ENCODE data around the gene LSM3. TPM values are rescaled to one million over a fixed set of nuclear protein-coding genes. Genes with fewer than 3 reads are reported as not detected.

Gene LSM3
- total and polyA plus RNA-seq, 11 donors, result 11.6 to 15.9 (median 13.7) TPM

DNA sequence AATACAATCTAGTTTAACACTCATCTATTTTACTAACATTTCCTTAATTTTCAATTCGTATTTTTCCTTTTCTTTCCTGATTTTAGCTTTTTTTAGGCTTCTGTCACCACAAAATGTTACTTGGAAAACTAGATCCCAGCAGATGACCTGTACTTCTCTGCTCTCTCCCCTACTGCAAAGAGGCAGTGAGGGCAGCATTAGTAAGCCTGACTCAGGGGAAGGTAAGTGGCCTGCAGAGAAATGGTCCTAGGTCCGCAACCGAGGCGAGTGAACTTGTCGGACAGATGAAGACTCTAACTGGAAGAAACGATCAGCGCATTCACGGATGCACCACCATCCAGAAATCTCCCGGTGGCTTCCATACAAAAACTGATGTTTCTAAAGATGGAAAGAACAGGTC, 33.4 kb upstream of the LSM3 start:
- Histone ChIP-seq H3K9me3 (no peaks in the 10 kb centered on the region), H3K4me3 (peak overlapping the region in 5 of 12 donors; percentile 26 to 40 (median 36)), H3K27me3 (no peaks in the 10 kb centered on the region), H3K4me1 (peaks cover 0 to 74% (median 36%) of the 10 kb centered on the region in 12 donors), H3K27ac (peak overlapping the region; percentile 34 to 91 (median 81)), H3K36me3 (peaks cover 0 to 76% (median 51%) of the 10 kb centered on the region in 9 donors)
- WGBS, 4 donors, result 86 to 92% (median 89%) methylated on average over 9 of the region's 9 CpGs
- no peak for TF ChIP-seq POLR2A (IDR thresholded peaks at IDR 0.05)
- TF ChIP-seq, protein P1, sequence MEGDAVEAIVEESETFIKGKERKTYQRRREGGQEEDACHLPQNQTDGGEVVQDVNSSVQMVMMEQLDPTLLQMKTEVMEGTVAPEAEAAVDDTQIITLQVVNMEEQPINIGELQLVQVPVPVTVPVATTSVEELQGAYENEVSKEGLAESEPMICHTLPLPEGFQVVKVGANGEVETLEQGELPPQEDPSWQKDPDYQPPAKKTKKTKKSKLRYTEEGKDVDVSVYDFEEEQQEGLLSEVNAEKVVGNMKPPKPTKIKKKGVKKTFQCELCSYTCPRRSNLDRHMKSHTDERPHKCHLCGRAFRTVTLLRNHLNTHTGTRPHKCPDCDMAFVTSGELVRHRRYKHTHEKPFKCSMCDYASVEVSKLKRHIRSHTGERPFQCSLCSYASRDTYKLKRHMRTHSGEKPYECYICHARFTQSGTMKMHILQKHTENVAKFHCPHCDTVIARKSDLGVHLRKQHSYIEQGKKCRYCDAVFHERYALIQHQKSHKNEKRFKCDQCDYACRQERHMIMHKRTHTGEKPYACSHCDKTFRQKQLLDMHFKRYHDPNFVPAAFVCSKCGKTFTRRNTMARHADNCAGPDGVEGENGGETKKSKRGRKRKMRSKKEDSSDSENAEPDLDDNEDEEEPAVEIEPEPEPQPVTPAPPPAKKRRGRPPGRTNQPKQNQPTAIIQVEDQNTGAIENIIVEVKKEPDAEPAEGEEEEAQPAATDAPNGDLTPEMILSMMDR (IDR thresholded peaks at IDR 0.05), result no peak
- no peak for ATAC-seq
- intact Hi-C loops (cut with DNase I), result loop anchor here in 2 of 10 donors (2.0 to 10.0 kb wide), 3 partner anchors 20 to 490 kb away; partner anchors contain the start of genes CHCHD4 (in 1 of the 2), LSM3 (in 1 of the 2), TMEM43 (in 1 of the 2) and XPC (in 1 of the 2)
- peak in 1 of 5 donors; percentile 15 for DNase-seq

DNA sequence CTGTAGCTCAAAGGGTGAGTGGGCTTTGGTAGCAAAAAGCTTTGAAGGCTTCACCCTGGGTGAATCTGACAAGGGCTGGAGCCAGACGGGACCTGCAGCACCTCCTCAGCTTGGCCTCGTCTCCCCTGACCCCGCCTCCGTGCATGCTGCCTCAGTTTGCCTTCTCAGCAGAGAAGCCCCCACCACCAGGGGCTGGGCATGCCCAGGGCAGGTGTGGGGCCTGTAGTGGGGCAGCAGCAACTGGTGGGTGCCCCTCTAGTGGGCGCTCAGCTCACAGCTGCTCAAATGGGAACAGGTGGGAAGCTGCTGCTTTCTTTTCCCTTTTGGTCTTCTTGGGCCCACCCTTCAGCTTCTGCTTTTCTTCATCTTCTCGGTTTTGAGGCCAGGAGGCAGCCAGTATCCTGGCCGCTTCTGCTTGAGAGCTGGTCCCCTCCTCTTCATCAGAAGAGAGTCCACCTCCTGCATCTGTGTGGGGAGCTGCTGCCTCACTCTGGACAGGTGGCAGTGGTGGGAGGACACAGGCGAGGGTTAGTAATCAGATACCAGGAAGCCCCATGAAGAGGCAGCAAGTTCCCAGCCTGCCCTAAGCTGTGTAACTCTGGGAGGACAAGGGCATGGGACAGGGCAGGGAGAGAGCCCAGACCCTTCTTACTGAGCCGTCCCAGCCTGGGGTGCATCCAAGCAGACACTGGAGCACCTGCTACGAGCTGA, 32.8 kb upstream of the LSM3 start:
- peaks cover 0 to 76% (median 52%) of the 10 kb centered on the region in 9 donors for H3K36me3 ChIP-seq
- intact Hi-C loops (cut with DNase I), result loop anchor here in 2 of 10 donors (2.0 to 10.0 kb wide), 3 partner anchors 21 to 491 kb away; partner anchors contain the start of genes CHCHD4 (in 1 of the 2), LSM3 (in 1 of the 2), TMEM43 (in 1 of the 2) and XPC (in 1 of the 2)
- peaks cover 0 to 71% (median 36%) of the 10 kb centered on the region in 12 donors for H3K4me1 ChIP-seq
- H3K9me3 ChIP-seq, result no peaks in the 10 kb centered on the region
- peak overlapping the region; percentile 34 to 91 (median 81) for H3K27ac ChIP-seq
- no peak overlapping the region for H3K4me3 ChIP-seq
- H3K27me3 ChIP-seq, result no peaks in the 10 kb centered on the region
- WGBS, 4 donors, result 92 to 94% (median 93%) methylated on average over 9 to 10 of the region's 10 CpGs
- DNase-seq, result peak in 2 of 5 donors; percentile 10 to 15
- TF ChIP-seq, protein P1 (IDR thresholded peaks at IDR 0.05), result no peak
- TF ChIP-seq POLR2A (IDR thresholded peaks at IDR 0.05), result no peak
- ATAC-seq, result no peak

DNA sequence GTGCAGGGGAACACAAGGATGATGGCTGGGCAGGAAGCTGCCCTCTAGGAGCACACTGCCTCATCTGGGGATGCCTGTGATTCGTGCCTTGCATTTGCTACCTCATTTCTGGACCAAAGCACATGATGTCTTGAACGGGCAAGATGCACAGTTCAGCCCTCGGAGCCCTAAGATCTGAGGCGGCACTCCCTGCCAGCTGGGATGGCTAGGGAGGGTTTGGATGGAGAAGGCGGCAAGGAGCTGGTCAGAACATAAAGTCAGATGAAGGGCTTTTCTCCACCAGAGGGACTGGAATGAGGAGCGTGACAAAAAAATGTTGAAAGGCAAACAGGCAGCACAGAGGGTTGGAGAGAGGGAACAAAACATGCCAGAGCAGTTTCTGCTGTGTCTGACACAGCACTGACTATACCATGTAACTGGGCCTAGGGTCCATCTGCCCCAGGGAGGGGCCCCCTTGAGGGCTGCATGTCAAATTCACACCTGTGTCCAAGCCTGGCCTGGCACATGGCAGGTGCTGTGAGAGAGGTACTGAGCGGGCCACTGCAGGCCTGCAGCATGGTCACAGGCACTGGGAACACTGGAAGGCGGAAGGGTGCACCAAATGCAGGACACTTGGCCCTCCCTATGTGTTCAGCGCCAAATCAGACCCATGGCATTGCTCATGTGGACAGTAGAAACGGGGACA, 32.1 kb upstream of the LSM3 start:
- no peak for TF ChIP-seq POLR2A (IDR thresholded peaks at IDR 0.05)
- TF ChIP-seq, protein P1 (IDR thresholded peaks at IDR 0.05), result no peak
- peak overlapping the region in 4 of 12 donors; percentile 20 to 86 (median 78) for H3K27ac ChIP-seq
- DNase-seq (peak in 2 of 5 donors; percentile 5 to 13), ATAC-seq (no peak)
- WGBS, 4 donors, result 88 to 97% (median 96%) methylated on average over 8 to 10 of the region's 10 CpGs
- H3K27me3 ChIP-seq, result no peaks in the 10 kb centered on the region
- no peak overlapping the region for H3K4me3 ChIP-seq
- H3K9me3 ChIP-seq, result no peaks in the 10 kb centered on the region
- intact Hi-C loops (cut with DNase I), result loop anchor here in 1 of 10 donors (10.0 kb wide), 1 partner anchor 492 kb away; no protein-coding TSS in a partner anchor
- peaks cover 0 to 64% (median 34%) of the 10 kb centered on the region in 12 donors for H3K4me1 ChIP-seq
- peaks cover 0 to 73% (median 51%) of the 10 kb centered on the region in 9 donors for H3K36me3 ChIP-seq

Measured in heart left ventricle (tissue), 16 donors.